Activated B cell treated with CpG ODN at 0.5 μM for 24 hours (primary cell): ENCODE results near the gene EHBP1L1. TPM values are rescaled to one million over a fixed set of nuclear protein-coding genes. Genes with fewer than 3 reads are reported as not detected.
A peak's percentile ranks its signal among the peaks of the same experiment; 100 is the strongest.
"Not testable (repeated sequence)": the region's sequence is repeated elsewhere in the genome, so short reads cannot be mapped to it uniquely, and the experiment has no call there.

Experiments
- ATAC-seq: fragments of 200-7000 bp; cut with Tn5 transposase; one replicate; pipeline ENCODE4 v1.10.0; 2021; ENCODE audit warnings: low read depth, mild to moderate bottlenecking, moderate library complexity
- CTCF ChIA-PET: fragments of 350-600 bp; sonication (Branson Sonifier 250); formaldehyde crosslinking; loops from one replicate; lab custom pipeline; 2021; ENCODE audit warnings: antibody characterized with exemption; lab: Charles Lee
- POLR2A ChIA-PET: fragments of 350-600 bp; sonication (Branson Sonifier 250); formaldehyde crosslinking; loops from one replicate; lab custom pipeline; 2021; ENCODE audit warnings: antibody characterized with exemption; lab: Charles Lee
- DNase-seq: peaks from one replicate; pipeline ENCODE4 v3.0.0; 2022
- H3K27ac Mint-ChIP-seq: one replicate; pipeline ENCODE4 v1.8.0; 2020; ENCODE audit warnings: mixed read lengths
- H3K27me3 Mint-ChIP-seq: one replicate; pipeline ENCODE4 v1.8.0; 2021; ENCODE audit warnings: mixed read lengths
- H3K36me3 Mint-ChIP-seq: one replicate; pipeline ENCODE4 v1.8.0; 2021; ENCODE audit warnings: low read depth, mixed read lengths
- H3K4me1 Mint-ChIP-seq: one replicate; pipeline ENCODE4 v1.8.0; 2021; ENCODE audit warnings: mixed read lengths
- H3K4me3 Mint-ChIP-seq: one replicate; pipeline ENCODE4 v1.8.0; 2020; ENCODE audit warnings: mild to moderate bottlenecking, mixed read lengths
- H3K9me3 Mint-ChIP-seq: one replicate; pipeline ENCODE4 v1.8.0; 2020; ENCODE audit warnings: mixed read lengths
- intact Hi-C: fragments of 100-400 bp; cut with micrococcal nuclease; formaldehyde crosslinking; loops from one replicate; pipeline ENCODE4 v1.15.1; 2024
- total RNA-seq: library from RNA; stranded (reverse); gene quantifications from 2 replicates; pipeline ENCODE4 v1.2.3, GENCODE V29; 2022
- TF ChIP-seq, protein P1 (sequence below): fragments of 200-600 bp; IDR thresholded peaks from one replicate; pipeline ENCODE4 v1.8.0; 2022; ENCODE audit warnings: antibody characterized with exemption, mild to moderate bottlenecking

EHBP1L1 gene
- total RNA-seq, 1 donor from 2014 or later, result 163 TPM

DNA sequence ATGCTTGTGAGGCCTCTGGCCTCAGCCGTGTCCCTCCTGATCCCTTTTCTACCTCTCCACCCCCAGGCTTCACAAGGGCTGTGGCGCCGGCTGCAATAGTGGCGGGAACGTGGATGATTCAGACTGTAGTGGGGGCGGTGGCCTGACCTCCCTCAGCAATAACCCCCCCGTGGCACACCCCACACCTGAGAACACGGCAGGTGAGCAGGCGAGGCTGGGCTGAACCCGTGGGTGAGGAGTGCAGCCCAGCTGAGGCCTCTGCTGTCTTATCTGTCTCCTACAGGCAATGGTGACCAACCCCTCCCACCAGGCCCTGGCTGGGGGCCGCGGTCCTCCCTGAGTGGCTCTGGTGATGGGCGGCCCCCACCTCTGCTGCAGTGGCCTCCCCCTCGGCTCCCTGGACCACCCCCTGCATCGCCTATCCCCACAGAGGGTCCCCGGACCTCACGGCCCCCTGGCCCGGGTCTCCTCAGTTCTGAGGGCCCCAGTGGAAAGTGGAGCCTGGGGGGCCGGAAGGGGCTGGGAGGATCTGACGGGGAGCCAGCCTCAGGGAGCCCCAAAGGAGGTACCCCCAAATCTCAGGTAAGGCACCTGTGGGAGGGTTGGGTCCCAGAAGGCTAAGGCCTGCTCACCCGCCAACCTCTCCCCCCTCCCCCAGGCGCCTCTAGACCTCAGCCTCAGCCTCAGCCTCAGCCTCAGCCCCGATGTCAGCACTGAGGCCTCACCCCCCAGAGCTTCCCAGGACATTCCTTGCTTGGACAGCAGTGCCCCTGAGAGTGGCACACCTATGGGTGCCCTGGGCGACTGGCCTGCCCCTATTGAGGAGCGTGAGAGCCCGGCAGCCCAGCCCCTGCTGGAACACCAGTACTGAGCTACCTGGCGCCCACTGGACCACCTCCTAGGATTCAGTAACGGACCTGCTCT is 60.5 kb downstream of the EHBP1L1 start:
- H3K4me3 Mint-ChIP-seq, result peak overlapping the region; percentile 52
- peaks cover 38% of the 10 kb centered on the region for H3K4me1 Mint-ChIP-seq
- TF ChIP-seq, protein P1, sequence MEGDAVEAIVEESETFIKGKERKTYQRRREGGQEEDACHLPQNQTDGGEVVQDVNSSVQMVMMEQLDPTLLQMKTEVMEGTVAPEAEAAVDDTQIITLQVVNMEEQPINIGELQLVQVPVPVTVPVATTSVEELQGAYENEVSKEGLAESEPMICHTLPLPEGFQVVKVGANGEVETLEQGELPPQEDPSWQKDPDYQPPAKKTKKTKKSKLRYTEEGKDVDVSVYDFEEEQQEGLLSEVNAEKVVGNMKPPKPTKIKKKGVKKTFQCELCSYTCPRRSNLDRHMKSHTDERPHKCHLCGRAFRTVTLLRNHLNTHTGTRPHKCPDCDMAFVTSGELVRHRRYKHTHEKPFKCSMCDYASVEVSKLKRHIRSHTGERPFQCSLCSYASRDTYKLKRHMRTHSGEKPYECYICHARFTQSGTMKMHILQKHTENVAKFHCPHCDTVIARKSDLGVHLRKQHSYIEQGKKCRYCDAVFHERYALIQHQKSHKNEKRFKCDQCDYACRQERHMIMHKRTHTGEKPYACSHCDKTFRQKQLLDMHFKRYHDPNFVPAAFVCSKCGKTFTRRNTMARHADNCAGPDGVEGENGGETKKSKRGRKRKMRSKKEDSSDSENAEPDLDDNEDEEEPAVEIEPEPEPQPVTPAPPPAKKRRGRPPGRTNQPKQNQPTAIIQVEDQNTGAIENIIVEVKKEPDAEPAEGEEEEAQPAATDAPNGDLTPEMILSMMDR, result no peak
- H3K9me3 Mint-ChIP-seq, result no peaks in the 10 kb centered on the region
- H3K36me3 Mint-ChIP-seq, result peaks cover 45% of the 10 kb centered on the region
- ChIA-PET POLR2A (interaction anchor here (0.7 to 16.1 kb wide), 5 partner anchors 20 to 178 kb away, joined by 5 to 617 read pairs (median 33); partner anchors contain the start of genes KAT5, MAP3K11, PCNX3 and RELA), CTCF (no interaction called here)
- no peak overlapping the region for H3K27ac Mint-ChIP-seq
- H3K27me3 Mint-ChIP-seq, result no peaks in the 10 kb centered on the region
- ATAC-seq (no peak), DNase-seq (no peak)
- intact Hi-C loops, result no loop called here

DNA sequence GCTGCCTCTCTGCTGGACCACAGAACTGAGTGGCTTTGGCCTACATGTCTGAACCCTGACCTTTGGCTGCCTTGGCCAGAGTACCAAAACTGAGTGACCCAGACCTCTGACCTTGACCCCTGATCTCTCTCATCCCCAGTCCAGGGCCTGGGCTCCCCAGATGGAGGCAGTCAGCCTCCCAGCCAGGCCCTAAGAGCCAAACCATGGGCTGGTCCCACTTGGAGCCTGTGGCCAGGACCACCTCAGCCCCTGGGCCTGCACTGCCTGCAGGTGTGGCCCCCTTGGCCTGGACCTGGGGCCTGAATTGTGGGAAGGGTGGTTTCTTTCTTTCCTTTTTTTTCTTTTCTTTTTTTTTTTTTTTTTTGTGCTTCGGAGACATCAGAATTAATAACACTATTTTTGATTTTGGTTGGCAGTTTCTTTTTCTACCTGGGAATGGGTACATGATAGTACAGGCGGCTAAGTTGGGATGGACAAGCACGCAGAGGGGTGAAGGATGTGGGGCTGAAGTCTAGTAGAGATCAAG is 61.2 kb downstream of the EHBP1L1 start:
- no peak for ATAC-seq
- peaks cover 45% of the 10 kb centered on the region for H3K4me1 Mint-ChIP-seq
- H3K9me3 Mint-ChIP-seq, result no peaks in the 10 kb centered on the region
- TF ChIP-seq, protein P1, result no peak
- POLR2A ChIA-PET, result interaction anchor here (0.6 to 16.1 kb wide), 17 partner anchors 11 to 376 kb away, joined by 3 to 617 read pairs (median 6); partner anchors contain the start of genes AP5B1, CCDC85B, FAM89B and FIBP
- intact Hi-C loops, result no loop called here
- peak overlapping the region; percentile 94 for H3K4me3 Mint-ChIP-seq
- no peaks in the 10 kb centered on the region for H3K27me3 Mint-ChIP-seq
- peaks cover 46% of the 10 kb centered on the region for H3K36me3 Mint-ChIP-seq
- peak overlapping the region; percentile 69 for H3K27ac Mint-ChIP-seq
- no peak for DNase-seq
- CTCF ChIA-PET, result interaction anchor here (1.5 to 3.7 kb wide), 3 partner anchors 11 to 43 kb away, joined by 5 to 29 read pairs (median 7); partner anchors contain the start of gene RELA

DNA sequence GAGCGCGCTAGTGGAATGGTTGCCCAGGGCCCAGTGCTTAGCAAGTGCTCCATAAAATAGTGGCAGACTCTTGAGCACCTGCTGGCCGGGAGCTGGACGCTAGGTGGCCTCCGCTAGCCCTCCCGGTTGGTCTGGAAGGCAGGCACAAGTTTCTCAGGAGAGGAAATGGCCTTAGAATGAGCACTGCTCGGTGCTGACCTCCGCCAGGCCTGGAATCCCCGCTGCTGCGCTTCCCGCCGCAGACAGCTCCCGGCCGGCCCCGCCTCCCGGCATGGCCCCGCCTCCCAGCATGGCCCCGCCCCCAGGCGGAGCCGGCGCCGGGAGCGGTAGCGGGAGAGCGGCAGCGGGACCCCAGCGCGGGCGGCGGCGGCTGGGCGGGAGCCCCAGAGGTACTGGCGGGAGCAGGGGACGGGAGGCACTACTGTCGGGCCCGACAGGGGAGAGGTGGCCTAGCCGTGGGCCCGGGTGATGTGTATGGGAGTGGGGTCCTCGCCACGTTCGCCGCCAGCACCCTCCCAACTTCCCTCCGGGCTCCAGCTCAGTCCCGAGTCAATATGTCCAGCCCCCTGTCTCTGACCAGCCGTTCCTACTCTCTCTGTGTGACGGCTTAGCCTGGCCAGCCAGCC is 62.1 kb downstream of the EHBP1L1 start, which contains the start of gene SIPA1:
TSS of gene SIPA1 (plus strand) at position 308 of the 626 bp plus-strand sequence. CDS start 2,821 bp downstream, outside the sequence.
- ATAC-seq (peak; percentile 35), DNase-seq (peak; percentile 86)
- intact Hi-C loops, result loop anchor here (1.0 kb wide), 1 partner anchor 12 kb away; no protein-coding TSS in a partner anchor
- POLR2A ChIA-PET, result interaction anchor here (0.6 to 16.1 kb wide), 25 partner anchors 12 to 415 kb away, joined by 3 to 617 read pairs (median 5); partner anchors contain the start of genes AP5B1, BANF1, CCDC85B and CFL1
- Mint-ChIP-seq H3K9me3 (no peaks in the 10 kb centered on the region), H3K4me1 (peaks cover 51% of the 10 kb centered on the region), H3K27me3 (no peaks in the 10 kb centered on the region), H3K36me3 (peaks cover 50% of the 10 kb centered on the region), H3K4me3 (peak within 1 kb of the TSS; percentile 94), H3K27ac (peak within 1 kb of the TSS; percentile 96)
- CTCF ChIA-PET, result interaction anchor here (1.1 to 3.7 kb wide), 8 partner anchors 12 to 221 kb away, joined by 3 to 29 read pairs (median 5); partner anchors contain the start of genes CFL1, FAM89B, PCNX3 and RELA
- TF ChIP-seq, protein P1, result no peak

DNA sequence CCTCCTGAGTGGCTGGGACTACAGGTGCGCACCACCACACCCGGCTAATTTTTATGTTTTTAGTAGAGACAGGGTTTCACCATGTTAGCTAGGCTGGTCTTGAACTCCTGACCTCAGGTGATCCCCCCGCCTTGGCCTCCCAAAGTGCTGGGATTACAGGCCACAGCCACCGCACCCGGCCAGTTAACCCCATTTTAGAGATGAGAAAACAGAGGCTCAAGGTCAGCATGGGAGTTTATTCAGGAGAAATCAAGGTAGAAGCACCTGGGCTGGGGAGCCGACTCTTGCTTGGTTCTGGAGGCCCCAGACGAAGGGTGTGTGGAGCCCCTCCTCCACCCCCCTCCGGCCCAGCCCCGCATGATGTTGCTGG is 63.4 kb downstream of the EHBP1L1 start:
- intact Hi-C loops, result loop anchor here (1.0 kb wide), 2 partner anchors 24 to 65 kb away; no protein-coding TSS in a partner anchor
- ChIA-PET POLR2A (interaction anchor here (0.5 to 16.1 kb wide), 32 partner anchors 10 to 1839 kb away, joined by 3 to 617 read pairs (median 8); partner anchors contain the start of genes AP5B1, CCDC85B, CFL1 and EHBP1L1), CTCF (interaction anchor here (0.9 to 3.7 kb wide), 10 partner anchors 13 to 219 kb away, joined by 3 to 29 read pairs (median 4); partner anchors contain the start of genes CFL1, FAM89B, PCNX3 and RELA)
- Mint-ChIP-seq H3K27ac (peak overlapping the region; percentile 96), H3K4me1 (peaks cover 61% of the 10 kb centered on the region), H3K4me3 (peak overlapping the region; percentile 94), H3K36me3 (peaks cover 55% of the 10 kb centered on the region)
- not testable (repeated sequence) for DNase-seq, H3K27me3 Mint-ChIP-seq, H3K9me3 Mint-ChIP-seq, ATAC-seq
